ENCODE results near the gene SHLD2. TPM values are rescaled to one million over a fixed set of nuclear protein-coding genes. Genes with fewer than 3 reads are reported as not detected.
"Not testable (repeated sequence)": the region's sequence is repeated elsewhere in the genome, so short reads cannot be mapped to it uniquely, and the experiment has no call there.

The SHLD2 gene
- total RNA-seq, 4 donors from 2014 or later, result 18.0 to 36.1 (median 20.8) TPM

GRCh38 chr10:87083576-87084290 lies 11.3 kb upstream of the SHLD2 start:
- H3K9me3 ChIP-seq; H3K27me3 ChIP-seq; H3K36me3 ChIP-seq; DNase-seq (ENCODE audit: low spot score in 2 of 2); H3K4me3 ChIP-seq: not testable (repeated sequence)
- H3K4me1 ChIP-seq, result peaks cover 47% of the 10 kb centered on the region
- WGBS, result 31% methylated on average over 5 of the region's 5 CpGs
- H3K27ac ChIP-seq, result peak overlapping the region; percentile 84

DNA sequence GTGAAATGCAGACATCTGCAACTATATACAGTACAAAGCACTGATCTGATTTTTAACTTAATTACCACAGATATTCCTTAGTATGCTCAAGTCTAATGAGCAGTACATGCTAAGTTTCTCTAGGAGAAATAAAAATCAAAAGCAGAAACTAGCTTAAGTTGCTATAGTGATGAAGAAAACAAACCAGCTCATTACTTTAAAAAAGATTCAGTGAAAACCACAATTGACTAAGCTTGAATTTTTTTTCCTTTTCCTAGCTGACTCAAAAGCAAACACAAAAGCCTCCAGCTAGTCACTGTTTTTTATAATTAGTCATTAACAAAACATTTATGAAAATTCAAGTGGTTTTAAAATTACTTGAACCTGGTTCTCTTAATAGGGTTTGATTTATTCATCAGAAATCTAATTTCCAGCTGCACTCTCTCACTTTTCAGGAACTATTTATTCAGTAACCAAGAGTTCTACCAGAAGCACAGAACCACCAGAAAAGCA lies 10.7 kb upstream of the SHLD2 start:
- not testable (repeated sequence) for H3K4me3 ChIP-seq; H3K27me3 ChIP-seq; H3K36me3 ChIP-seq; DNase-seq (ENCODE audit: low spot score in 2 of 2); H3K9me3 ChIP-seq
- H3K4me1 ChIP-seq, result peaks cover 47% of the 10 kb centered on the region
- peak overlapping the region; percentile 84 for H3K27ac ChIP-seq

- H3K4me3 ChIP-seq, result no peak overlapping the region
- no peaks in the 10 kb centered on the region for H3K36me3 ChIP-seq
- H3K4me1 ChIP-seq, result peaks cover 51% of the 10 kb centered on the region
- WGBS, result 88% methylated on average over 1 of the region's 1 CpG
- no peak for DNase-seq (ENCODE audit: low spot score in 2 of 2)
- H3K9me3 ChIP-seq, result no peaks in the 10 kb centered on the region
- H3K27ac ChIP-seq, result no peak overlapping the region
- TF ChIP-seq POLR2AphosphoS5 (IDR thresholded peaks at IDR 0.05), result no peak
- no peak for TF ChIP-seq CTCF (IDR thresholded peaks at IDR 0.05)
- TF ChIP-seq POLR2A (IDR thresholded peaks at IDR 0.05), result no peak
- TF ChIP-seq EP300 (IDR thresholded peaks at IDR 0.05), result no peak
- no peaks in the 10 kb centered on the region for H3K27me3 ChIP-seq
Observed at GRCh38 chr10:87085537-87085936, 9.5 kb upstream of the SHLD2 start.

DNA sequence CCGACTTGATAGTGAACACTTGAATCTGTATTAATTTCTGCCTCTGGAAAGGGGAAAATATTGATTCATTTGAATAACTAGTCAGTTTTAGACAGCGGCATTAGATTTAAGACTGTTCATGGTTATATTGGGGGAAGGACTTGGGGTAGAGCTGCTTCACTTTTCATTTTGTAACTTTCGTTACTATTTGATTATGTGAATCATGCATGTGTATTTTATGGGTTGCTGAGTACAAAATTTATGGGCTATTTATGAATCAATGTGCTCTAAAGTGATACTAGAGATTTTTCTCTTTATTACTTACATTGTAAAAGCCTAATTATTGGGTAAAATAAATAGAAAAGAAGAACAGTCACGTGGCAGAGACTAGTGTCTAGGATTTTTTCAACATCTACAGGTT lies 5.3 kb upstream of the SHLD2 start:
- no peaks in the 10 kb centered on the region for H3K27me3 ChIP-seq
- no peak overlapping the region for H3K4me3 ChIP-seq
- no peak for TF ChIP-seq POLR2A (IDR thresholded peaks at IDR 0.05)
- TF ChIP-seq CTCF (IDR thresholded peaks at IDR 0.05), result no peak
- no peak for TF ChIP-seq POLR2AphosphoS5 (IDR thresholded peaks at IDR 0.05)
- no peak for TF ChIP-seq EP300 (IDR thresholded peaks at IDR 0.05)
- 62% methylated on average over 4 of the region's 4 CpGs for whole genome bisulfite sequencing
- no peak for DNase-seq (ENCODE audit: low spot score in 2 of 2)
- no peak overlapping the region for H3K27ac ChIP-seq
- H3K36me3 ChIP-seq, result no peaks in the 10 kb centered on the region
- no peaks in the 10 kb centered on the region for H3K9me3 ChIP-seq
- H3K4me1 ChIP-seq, result peaks cover 53% of the 10 kb centered on the region

DNA sequence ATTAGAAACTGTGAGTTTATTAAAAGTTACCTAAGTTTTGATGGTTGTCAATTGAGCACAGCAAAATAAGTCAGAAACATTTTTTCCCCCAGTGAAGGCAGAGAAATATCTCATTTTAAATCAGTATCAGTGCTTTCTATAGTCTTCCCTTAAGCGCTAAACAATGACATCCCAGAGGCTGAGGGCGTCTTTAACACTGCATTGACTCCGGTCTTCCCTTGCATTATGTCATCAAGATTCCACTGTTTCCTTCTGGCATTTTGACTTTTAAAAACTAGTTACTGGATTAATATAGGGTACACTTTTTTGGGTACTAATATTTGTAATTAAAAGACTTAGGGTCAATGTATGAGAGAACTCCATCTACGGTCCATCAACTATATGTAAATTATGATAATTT lies 4.2 kb upstream of the SHLD2 start:
- Histone ChIP-seq H3K9me3 (no peaks in the 10 kb centered on the region), H3K27me3 (no peaks in the 10 kb centered on the region), H3K4me3 (peak overlapping the region; percentile 91), H3K4me1 (peaks cover 51% of the 10 kb centered on the region), H3K27ac (peak overlapping the region; percentile 100), H3K36me3 (no peaks in the 10 kb centered on the region)
- 46% methylated on average over 4 of the region's 4 CpGs for WGBS
- DNase-seq (ENCODE audit: low spot score in 2 of 2), result no peak
- TF ChIP-seq EP300 (IDR thresholded peaks at IDR 0.05) (no peak), CTCF (IDR thresholded peaks at IDR 0.05) (no peak), POLR2A (IDR thresholded peaks at IDR 0.05) (no peak), POLR2AphosphoS5 (IDR thresholded peaks at IDR 0.05) (no peak)

GRCh38 chr10:87092376-87092860 lies 2.6 kb upstream of the SHLD2 start:
- TF ChIP-seq CTCF (IDR thresholded peaks at IDR 0.05) (no peak), POLR2AphosphoS5 (IDR thresholded peaks at IDR 0.05) (no peak), POLR2A (IDR thresholded peaks at IDR 0.05) (no peak), EP300 (IDR thresholded peaks at IDR 0.05) (no peak)
- no peaks in the 10 kb centered on the region for H3K27me3 ChIP-seq
- peaks cover 58% of the 10 kb centered on the region for H3K4me1 ChIP-seq
- peak overlapping the region; percentile 91 for H3K4me3 ChIP-seq
- H3K27ac ChIP-seq, result peak overlapping the region; percentile 100
- DNase-seq (ENCODE audit: low spot score in 2 of 2), result no peak
- H3K9me3 ChIP-seq, result no peaks in the 10 kb centered on the region
- WGBS, result 10% methylated on average over 7 of the region's 7 CpGs
- H3K36me3 ChIP-seq, result no peaks in the 10 kb centered on the region

All from suprapubic skin (tissue), 4 donors.